GM21515 (cell line): ENCODE data around the gene NAALAD2.
"Not testable (repeated sequence)": the region's sequence is repeated elsewhere in the genome, so short reads cannot be mapped to it uniquely, and the experiment has no call there.

Experiments
- ATAC-seq: cut with Tn5 transposase; IDR thresholded peaks from one replicate; pipeline ENCODE4 v1.9.1; 2021; ENCODE audit not compliant: unreplicated experiment

NAALAD2 gene

DNA sequence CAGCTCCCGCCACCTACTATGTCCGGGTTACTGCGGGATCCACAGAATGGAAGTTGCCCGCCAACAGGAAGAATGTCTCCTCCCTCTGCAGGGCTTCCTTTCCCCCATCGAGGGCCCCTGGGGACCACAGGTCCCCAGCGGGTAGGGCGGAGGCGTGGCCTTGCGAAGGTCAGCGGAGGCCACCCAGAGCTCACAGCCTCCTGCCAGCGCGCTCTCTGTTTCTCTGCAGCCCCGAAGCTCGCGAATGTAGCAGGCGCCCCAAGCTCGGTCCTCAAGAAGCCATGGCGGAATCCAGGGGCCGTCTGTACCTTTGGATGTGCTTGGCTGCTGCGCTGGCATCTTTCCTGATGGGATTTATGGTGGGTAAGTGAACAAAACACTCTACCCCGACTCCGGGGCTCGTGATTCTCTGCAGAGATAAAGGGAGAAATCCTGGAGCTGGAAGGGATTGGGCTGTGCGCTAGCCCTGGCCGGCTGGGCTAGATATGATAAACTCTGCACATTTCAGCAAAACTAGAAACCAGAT, at the start of gene NAALAD2:
TSS of gene NAALAD2 (plus strand) at position 186 of the 526 bp plus-strand sequence. CDS start at position 282, 96 bp downstream.
- peak; percentile 62 for ATAC-seq

DNA sequence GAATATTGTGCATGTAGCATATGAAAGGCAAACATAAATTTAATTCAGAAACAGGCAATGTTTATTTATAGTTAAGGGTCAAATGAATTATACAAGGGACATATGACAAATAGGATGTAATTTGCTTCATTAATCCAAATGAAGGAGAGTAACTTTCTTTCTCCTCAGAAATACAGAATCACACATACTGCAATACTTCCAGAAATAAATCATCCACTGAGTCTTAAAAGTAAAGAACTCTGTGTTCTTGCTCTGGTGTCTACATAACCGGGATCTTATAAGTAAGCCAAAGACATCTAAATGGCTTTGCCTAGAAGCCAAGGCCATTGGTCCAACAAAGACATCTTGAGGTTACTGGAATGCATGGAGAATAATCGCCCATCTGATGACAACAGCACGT, 48.8 kb upstream of the NAALAD2 start, which contains the start of gene UBTFL1:
TSS of gene UBTFL1 (plus strand) at position 301 of the 400 bp plus-strand sequence. CDS start at position 301, 0 bp downstream.
- not testable (repeated sequence) for ATAC-seq

DNA sequence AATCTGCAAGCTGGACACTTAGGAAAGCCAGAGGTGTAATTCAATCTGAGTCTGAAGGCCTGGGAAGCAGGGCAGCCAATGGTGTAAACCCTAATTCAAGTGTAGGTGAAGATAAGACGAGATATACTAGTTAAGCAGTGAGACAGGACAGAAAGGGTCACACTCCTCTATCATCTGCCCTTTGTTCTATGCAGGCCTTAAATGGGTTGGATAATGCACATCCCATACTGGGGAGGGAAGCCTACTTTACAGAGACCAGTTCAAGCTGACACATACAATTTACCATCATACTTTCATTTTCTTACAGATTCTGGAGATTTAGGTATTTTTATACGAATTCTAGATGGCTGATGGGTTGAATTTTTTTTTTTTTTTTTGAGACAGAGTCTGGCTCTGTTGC, 45.7 kb upstream of the NAALAD2 start:
- not testable (repeated sequence) for ATAC-seq

DNA sequence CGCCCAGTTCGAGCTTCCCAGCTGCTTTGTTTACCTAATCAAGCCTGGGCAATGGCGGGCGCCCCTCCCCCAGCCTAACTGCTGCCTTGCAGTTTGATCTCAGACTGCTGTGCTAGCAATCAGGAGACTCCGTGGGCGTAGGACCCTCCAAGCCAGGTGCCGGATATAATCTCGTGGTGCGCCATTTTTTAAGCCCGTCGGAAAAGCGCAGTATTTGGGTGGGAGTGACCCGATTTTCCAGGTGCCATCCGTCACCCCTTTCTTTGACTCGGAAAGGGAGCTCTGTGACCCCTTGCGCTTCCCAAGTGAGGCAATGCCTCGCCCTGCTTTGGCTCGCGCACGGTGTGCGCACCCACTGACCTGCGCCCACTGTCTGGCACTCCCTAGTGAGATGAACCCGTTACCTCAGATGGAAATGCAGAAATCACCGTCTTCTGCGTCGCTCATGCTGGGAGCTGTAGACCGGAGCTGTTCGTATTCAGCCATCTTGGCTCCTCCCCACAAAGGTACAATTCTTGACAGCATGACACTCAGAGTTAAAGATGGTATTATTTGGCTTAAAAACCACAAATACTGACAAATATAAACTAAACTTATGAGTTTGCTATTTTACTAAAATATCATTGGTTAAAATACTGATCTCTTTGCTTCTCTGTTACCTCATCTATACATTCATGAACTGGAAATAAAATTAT, 39.1 kb upstream of the NAALAD2 start:
- ATAC-seq, result not testable (repeated sequence)

DNA sequence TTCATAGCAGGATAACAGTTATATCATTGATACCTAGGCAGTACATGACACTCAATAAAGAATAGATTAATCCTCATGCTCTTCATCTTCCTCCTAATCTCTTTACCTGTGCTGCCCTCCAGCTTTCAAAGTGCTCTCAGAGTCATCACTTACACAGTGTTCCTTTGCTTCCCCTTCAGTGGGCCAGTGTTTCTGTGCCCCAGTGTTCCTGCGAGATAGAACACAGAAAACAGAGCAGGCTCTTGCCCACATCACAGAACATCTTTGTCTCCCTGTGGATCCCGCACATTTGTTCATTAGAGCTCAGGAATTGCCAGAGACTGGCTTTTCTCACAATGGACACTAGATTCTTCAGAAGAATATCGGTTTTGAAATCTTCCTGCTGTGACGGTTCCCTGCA, 36.2 kb upstream of the NAALAD2 start:
- not testable (repeated sequence) for ATAC-seq

DNA sequence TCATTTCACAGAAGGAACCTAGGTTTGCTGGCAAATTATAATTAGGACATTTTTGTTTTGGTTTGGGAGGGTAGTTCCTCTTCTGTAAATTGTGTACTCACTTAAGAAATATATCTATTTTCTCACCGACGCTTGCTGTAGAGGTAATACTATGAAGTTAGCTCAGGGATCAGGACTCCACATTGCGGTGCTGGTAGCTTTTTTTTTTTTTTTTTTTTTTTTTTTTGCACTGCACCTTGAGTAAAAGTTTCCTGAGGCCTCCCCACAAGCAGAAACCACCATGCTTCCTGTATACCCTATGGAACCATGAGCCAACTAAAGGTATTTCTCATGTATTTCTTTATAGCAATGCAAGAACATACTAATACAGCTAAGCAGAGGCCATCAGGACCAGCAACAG, 34.0 kb upstream of the NAALAD2 start:
- ATAC-seq, result no peak

DNA sequence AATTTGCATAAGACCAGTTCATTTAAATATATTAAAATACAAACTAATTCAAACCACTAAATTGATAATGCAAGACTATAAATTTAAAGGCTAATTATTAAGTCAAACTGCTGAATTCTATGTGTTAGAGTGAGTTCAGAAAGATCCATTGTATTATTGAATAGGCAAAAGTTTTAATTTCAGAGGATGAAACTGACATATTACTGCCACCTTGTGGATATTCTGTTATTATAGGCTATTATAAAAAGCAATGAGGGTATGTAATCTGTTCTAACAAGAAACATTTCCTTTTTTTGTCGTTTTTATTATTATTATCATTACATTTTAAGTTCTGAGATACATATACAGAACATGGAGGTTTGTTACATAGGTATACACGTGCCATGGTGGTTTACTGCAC, 20.9 kb upstream of the NAALAD2 start:
- no peak for ATAC-seq

DNA sequence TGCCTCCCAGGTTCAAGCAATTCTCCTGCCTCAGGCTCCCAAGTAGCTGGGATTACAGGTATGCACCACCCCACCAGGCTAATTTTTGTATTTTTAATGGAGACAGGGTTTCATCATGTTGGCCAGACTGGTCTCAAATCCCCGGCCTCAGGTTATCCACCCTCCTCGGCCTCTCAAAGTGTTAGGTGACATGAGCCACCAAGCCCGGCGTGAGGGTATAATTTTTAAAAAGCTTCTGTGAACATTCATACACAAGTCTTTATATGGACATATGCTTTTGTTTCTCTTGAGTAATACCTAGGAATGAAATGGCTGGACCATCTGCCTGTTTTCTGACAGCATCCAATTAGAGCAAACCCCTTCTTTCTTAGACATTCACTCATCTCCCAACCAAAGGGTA, 14.3 kb upstream of the NAALAD2 start:
- ATAC-seq, result no peak

DNA sequence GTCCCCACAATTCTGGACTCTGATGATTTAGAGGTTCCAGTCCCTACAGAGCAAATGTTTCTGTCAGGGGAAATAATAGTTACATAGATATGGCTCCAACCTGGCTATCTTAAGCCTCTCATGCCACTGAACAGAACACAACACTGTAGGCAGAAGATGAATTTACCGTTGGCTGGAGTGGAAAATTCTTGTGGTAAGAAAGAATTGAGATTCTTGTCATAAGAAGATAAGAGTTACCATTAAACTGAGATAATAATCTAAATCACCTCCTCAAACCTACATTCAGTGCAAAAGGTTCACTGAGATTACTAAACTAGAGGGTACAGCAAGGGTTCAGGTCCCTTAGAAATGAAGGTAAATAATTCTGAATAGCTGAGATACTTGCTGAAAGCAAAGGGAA, 10.1 kb upstream of the NAALAD2 start:
- ATAC-seq, result no peak

DNA sequence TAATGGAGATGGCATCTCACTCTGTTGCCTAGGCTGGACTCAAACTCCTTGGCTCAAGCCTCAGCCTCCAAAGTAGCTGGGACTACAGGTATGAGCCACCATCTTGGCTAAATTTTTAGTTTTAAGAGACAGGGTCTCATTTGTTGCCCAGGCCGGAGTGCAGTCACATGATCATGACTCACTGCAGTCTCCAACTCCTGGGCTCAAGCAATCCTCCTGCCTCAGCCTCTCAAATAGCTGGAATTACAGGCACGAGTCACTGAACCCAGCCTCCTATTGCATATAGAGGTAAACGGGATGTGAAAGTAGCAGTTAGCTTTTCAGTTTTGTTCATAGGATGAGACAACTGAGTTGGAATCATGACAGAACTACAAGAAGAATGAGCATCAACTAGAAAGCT, 9.5 kb upstream of the NAALAD2 start:
- ATAC-seq, result no peak

DNA sequence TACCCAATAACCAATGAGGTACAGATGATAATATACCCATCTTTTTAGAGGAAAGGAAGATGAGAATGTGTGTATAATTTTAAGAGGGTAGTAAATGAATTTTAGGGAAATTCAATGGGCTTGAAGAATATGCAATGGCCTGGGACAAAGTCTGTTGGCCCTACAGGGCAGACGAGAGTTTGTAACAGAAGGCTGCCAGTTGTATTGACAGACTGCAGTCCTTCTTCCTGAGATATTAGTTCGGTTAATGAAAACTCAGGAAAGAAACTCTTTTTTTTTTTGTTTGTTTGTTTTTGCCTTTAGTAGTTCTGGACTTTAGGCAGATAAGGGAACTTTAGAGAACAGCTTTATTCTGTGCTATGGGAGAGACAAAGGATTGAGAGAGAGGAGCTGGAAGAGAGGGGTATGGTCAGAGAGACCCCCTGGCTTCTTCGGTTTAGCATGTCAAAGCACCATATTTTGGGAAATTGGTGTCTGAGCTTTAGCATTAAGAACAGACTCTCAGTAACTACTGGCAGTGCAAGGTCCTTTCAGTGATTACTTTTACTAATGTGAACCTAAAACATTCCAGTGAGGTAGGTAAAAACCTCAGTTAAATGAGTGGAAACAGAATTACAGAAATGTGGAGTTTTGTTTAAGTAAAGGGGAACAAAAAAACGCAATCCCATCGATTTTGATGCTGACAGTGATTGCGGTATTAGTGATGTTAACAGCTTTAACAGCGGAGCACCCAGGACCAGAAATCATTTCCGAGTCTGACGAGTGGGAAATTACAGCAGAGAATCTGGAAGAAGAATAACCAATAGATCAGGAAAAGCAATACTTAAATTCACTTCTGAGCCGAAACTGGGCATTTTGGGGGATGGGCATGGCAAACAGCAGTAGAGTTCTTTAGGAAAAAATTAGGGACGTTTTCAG, 644 bp upstream of the NAALAD2 start:
- ATAC-seq, result no peak

DNA sequence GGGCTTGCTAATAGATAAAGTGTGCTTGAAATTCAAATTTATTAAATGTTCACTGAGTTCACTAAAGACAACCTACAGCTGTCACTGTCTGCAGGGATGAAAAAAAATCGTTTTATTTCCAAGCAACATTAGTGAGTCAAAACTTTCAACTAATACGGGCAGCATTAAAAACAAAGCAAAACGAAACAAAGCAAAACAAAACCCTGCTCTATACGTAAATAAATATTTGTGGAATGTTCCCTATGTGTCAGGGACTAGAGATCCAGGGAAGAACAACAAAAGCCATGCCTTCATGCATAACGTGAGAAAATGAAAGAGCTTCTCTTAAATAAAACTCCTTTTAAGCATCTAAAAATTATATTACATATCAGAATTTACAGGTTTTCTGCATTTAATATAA, 553 bp downstream of the NAALAD2 start:
- ATAC-seq, result no peak

DNA sequence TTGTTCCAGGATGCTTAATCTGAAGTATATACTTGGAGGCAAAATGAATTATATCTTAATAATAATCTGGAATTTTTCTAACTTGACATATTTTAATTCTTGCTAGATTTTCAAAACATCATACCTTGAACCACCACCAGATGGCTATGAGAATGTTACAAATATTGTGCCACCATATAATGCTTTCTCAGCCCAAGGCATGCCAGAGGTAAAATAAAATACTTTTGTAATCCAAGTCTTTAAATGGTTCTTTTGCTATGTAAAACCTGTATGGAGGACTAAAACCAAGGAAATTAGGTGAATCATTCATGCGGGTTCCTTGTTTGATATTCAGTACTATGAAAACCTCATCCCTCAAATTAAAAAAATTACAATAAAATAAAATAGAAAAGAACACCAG, 14.4 kb downstream of the NAALAD2 start:
- ATAC-seq, result no peak

DNA sequence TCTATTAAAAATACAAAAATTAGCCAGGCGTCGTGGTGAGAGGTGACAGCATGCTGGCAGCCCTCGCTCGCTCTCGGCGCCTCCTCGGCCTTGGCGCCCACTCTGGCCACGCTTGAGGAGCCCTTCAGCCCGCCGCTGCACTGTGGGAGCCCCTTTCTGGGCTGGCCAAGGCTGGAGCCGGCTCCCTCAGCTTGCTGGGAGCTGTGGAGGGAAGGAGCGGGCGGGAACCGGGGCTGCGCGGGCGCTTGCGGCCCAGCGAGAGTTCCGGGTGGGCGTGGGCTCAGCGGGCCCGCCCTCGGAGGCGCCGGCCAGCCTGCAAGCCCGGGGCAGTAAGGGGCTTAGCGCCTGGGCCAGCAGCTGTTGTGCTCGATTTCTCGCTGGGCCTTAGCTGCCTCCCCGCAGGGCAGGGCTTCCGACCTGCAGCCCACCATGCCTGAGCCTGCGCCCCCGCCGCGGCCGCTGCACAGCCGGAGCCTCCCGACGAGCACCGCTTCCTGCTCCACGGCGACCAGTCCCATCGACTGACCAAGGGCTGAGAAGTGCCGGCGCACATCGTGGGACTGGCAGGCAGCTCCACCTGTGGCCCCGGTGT, 32.6 kb downstream of the NAALAD2 start:
- not testable (repeated sequence) for ATAC-seq

DNA sequence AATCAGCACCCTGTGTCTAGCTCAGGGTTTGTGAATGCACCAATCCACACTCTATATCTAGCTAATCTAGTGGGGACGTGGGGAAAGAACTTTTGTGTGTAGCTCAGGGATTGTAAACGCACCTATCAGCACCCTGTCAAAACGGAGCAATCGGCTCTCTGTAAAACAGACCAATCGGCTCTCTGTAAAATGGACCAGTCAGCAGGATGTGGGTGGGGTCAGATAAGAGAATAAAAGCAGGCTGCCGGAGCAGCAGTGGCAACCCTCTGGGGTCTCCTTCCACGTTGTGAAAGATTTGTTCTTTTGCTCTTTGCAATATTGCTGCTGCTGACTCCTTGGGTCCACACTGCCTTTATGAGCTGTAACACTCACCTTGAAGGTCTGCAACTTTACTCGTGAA, 33.2 kb downstream of the NAALAD2 start:
- not testable (repeated sequence) for ATAC-seq

DNA sequence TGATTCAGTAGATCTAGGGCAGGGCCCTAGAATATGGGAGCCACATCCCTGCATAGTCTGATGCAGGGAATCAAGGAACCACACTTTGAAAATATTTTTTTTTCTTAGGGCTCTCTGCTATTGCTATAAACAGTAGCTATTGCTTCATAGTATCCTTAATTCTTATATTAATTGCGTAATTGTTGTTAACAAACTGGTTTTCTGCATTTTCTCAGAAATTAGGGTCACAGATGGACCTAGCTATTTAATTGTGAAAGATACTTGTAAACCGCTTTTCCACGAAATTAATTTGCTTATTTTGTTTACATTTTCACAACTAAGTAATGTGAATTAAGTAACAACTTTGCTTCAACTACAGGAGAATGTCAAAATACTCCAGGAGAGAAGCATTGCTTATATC, 34.1 kb downstream of the NAALAD2 start:
- ATAC-seq, result no peak

DNA sequence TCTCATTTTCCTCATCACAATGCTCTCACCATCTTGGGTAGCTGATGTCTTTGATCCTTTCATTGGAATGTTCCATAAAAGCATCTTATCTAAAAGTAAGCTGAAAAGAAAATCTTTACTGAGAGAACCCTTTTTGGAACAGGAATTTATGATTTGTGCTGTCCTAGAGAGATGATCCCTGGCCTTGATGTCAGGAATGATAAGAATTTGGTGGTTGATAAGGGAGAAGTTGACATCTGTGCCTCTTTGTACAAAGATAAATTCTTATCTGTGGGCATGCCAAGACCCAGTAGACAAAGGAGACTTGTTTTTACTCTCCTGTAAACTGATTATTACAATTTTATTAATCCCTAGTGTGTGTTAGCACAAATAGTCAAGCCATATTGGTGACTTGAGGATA, 36.9 kb downstream of the NAALAD2 start:
- no peak for ATAC-seq

DNA sequence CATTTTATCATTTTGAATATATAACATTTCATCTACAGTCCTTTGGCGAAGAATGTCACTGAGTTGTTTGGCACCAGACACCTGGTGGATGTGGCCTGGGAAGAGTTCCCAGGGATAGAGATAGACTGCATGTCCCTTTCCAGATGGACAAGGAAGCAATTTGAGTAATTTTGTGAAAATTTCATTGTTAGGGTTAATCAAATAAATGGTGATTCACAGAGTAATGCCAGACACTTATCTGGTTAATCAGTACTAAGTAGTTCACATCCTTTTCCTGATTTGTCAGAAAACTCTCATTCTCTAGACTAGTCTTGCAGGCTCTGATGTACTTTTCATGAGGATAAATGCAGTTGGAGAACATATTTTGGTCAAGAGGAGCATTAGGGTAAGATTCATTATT, 41.6 kb downstream of the NAALAD2 start:
- ATAC-seq, result no peak

DNA sequence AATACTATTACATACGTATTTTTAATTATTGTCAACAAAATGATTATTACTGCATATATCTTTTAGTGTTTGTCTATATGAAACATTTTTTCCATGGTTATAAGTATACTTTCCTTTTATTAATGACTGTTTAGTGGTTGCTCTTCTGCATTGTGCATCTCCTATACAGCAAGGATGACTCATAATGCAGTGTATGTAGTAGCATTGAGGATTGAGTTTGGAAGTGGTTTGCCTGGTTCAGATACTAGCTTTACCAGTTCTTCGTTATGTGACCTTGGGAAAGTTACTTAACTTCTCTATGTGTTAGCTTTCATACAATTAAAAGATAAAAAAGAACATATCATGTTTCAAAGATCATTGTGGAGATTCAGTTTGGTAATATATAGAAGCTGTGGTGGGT, 44.3 kb downstream of the NAALAD2 start:
- ATAC-seq, result no peak

DNA sequence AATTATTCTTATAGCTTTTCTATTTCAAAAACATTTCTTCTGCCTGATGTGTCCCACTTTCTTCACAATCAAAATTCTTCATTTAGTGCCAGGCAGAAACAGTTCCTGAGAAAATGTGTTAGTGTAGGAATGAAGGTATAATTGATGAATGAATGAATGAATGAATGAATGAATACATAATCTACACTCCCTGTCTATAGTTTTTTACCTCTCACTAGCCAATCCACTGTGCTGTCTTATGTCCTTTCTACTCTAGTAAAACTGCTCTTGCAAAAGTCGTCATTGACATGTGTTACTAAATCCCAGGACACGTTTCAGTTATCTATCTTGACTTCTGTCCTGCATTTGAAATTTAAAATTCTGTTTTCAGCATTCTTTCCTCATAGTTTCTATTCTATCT, 45.5 kb downstream of the NAALAD2 start:
- ATAC-seq, result no peak

DNA sequence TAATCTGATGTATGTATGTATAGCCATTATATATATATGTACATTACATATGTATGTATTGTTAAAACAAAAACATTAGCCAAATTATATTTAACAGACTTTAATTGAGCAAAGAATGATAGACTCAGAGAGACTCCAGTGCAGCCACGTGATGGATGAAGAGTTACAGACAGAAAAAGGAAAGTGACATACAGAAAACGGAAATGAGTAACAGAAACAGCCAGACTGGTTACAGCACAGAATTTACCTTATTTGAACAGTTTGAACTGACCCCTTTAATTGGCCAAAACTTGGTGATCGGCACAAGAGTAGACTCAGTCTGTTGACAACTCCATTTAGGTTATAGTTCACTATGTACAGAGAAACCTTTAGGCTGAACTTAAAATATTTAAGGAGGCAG, 53.4 kb downstream of the NAALAD2 start:
- ATAC-seq, result no peak
